ENCODE results near the gene SCAPER.

SCAPER gene

DNA sequence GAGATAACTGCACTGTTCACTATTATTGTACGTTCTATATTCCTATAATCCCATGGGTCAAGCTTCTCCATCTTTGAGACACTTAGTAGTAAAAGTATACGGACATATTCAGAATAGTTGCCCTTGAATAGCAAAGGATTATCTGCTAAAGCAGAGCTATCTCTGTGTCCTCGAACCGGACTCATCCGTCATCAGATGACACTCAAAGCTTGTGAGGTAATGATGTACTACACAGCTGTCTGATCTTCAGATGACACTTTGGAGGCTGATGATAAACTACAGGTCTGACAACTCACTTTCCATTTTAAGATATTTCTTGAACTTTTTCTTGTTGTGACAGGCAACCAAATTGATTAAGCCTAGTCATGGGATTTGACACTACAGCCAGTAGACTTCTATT lies 240.2 kb downstream of the SCAPER start:
- DNase-seq: no peak

DNA sequence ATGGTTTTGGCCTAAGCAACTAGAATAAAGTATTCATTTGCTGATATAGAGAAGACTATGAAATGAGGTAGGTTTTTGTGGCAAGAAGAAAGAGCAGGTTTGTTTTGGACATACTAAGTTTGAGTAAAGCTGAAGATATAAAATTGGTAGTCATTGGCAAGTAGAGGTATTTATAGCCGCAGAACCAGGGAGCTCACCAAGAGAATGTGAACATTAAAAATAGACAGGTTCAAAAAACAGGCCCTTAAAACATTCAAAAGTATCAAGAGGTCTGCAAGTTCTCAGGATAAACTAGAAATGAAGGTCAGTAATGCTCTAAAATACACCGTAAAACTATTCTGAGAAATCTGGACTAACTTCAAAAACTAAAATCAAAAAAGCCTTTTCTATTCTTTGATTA lies 240.7 kb downstream of the SCAPER start:
- no peak for DNase-seq

GRCh38 chr15:76663529-76663928 lies 241.6 kb downstream of the SCAPER start:
- no peak for DNase-seq

DNA sequence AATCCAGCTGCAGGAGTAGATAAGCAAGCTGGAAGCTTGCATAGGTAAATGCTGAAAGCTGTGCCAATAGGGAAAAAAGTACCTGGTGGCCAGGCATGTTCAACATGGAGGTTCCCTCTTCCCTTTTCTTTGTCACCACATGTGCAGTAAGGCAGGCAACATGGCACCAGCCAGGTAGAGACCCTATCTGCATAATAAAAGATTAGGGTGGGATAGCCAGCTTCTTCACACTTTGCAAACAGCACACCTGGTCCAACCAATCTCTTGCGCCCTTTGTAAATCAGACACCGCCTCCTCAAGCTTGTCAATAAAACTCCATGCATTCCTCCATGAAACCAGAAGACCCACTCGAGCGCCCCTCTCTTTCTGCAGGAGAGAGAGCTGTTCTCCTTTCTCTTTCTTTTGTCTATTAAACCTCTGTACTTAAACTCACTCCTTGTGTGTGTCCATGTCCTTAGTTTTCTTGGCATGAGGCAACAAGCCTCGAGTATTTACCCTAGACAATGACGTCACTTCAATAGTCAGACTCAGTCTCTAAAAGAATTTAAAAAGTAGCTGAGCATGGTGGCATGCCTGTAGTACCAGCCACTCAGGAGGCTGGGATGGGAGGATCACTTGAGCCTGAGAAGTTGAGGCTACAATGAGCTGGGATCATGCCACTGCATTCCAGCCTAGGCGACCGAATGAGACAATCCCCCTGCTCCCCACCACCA lies 256.3 kb downstream of the SCAPER start:
- no peak for DNase-seq

GRCh38 chr15:76647612-76648011 lies 257.5 kb downstream of the SCAPER start:
- no peak for DNase-seq

GRCh38 chr15:76644646-76645045 lies 260.5 kb downstream of the SCAPER start:
- DNase-seq: no peak

GRCh38 chr15:76642671-76643070 lies 262.5 kb downstream of the SCAPER start:
- no peak for DNase-seq

GRCh38 chr15:76637166-76637565 lies 268.0 kb downstream of the SCAPER start:
- DNase-seq: no peak

GRCh38 chr15:76636059-76636458 lies 269.1 kb downstream of the SCAPER start:
- no peak for DNase-seq

GRCh38 chr15:76626611-76627010 lies 278.5 kb downstream of the SCAPER start:
- no peak for DNase-seq

DNA sequence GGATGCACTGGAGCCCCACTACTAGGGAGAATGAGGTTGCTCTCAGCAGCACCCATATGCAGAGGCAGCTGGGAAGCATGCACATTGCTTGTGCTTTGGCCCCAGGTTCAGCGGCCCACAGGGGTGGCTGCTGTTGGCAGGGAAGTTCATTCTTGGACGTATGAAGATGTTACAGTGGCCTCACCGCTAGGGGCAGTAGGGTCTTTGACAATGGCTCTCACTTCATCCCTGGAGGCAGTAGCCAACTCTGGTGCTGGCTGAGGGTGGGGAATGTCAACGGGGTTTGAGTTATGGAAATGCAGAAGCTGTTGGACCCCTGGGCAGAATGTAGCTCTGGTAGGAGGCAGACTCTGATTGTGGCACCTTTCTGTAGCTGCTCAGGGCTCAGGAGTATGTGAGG lies 279.9 kb downstream of the SCAPER start:
- DNase-seq: no peak

DNA sequence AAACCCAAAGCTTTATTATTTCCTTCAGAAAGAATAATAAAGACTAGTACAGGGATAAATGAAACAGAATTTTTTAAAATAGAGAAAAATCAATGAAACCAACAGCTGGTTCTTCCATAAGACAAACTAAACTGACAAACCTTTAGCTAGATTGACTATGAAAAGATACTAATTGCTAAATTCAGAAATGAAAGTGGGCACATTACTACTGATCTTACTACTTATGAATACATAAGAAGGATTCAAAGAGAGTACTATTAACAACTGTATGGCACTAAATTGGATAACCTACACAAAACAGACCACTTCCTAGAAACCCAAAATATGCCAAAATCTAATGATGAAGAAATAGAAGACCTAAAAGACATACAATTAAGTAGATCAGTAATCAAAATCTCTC lies 290.4 kb downstream of the SCAPER start:
- no peak for DNase-seq

DNA sequence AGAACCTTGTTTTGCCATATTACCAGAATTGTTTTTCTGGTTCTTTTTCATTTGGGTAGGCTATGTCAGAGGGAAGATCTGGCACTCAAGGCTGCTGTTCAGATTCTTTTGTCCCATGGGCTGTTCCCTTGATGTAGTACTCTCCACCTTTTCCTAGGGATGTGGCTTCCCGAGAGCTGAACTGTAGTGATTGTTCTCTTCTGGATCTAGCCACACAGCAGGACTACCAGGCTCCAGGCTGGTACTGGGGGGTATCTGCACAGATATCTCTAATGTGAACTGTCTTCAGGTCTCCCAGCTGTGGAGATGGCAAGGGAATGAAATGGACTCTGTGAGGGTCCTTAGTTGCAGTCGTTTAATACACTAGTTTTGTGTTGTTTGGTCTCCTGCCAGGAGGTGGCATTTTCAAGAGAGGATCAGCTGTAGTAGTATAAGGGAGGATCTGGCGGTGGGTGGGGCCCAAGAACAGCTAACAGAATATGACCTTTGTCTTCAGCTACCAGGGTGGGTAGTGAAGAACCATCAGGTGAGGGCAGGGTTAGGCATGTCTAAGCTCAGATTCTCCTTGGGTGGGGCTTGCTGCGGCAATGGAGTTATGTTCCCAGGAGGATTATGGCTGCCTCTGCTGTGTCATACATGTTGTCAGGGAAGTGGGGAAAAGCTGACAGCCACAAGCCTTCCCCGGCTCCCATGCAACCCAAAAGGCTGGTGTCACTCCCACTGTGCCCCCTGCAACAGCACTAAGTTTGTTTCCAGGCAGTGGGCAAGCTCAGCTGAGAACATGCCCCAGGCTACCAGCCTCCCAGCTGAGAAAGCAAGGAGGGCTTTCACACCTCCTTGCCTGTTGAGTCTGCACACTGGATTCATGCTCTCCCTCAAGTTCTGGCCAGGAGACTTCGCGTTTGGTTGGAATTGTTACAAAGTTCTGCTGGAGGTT lies 316.1 kb downstream of the SCAPER start:
- no peak for DNase-seq

- no peak for DNase-seq
Observed at GRCh38 chr15:76585576-76585897, 319.6 kb downstream of the SCAPER start.

GRCh38 chr15:76584868-76585575 lies 320.1 kb downstream of the SCAPER start:
- DNase-seq: no peak

- DNase-seq: no peak
Observed at GRCh38 chr15:76582550-76582949, 322.6 kb downstream of the SCAPER start.

GRCh38 chr15:76577879-76578512 lies 327.1 kb downstream of the SCAPER start:
- DNase-seq: no peak

GRCh38 chr15:76576523-76577279 lies 328.4 kb downstream of the SCAPER start:
- no peak for DNase-seq

GRCh38 chr15:76575679-76576078 lies 329.5 kb downstream of the SCAPER start:
- DNase-seq: no peak

DNA sequence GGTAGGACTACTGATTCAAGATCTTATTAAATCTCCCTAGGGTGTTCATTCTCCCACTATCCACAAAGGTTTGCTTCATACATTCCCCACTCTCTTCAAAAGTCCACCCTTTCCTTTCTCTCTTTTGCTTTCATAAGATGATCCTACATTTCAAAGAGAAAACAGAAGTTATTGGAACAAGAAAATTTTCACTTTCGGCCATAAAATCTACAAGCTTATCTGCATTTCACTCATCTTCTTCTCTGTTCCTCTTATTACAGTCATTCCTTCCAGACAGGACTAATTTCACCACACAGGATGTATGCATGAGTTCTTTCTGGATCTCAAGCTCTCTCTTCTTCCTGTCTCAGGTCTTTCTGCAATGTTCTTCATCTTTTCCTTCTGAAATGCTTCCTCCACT lies 329.9 kb downstream of the SCAPER start:
- no peak for DNase-seq

DNA sequence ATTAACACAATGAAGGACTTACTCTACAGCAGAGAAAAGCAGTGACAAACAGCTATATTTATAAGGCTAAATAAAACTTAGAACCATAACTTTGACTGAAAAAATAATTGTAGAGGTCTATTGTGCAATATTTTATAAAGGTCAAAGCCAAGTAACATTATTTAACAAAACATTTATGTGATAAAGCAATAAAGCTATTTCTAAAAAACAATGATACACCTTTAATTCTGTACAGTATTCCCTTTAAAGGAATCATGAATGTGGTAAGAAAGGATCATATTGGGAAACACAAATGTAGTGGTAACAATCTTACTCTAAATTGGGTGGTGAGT lies 332.2 kb downstream of the SCAPER start:
- DNase-seq: no peak

DNA sequence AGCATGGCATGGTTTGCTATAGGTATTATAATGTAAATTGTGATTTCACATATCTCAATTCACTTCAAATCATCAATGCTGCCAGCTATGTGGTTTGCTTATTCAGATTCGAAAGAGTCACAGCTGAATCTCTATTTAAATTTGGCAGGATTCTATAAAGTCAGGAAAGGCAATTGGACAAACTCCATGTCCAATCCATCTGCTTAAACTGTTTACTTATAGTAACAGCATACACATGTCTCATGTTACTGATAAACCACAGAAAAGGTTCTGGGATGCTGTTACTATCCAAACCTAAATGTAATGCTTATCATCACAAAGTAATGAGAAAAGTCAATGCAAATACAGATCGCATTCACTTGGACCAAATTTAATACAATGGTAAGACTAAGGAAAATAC lies 338.9 kb downstream of the SCAPER start:
- DNase-seq: no peak

DNA sequence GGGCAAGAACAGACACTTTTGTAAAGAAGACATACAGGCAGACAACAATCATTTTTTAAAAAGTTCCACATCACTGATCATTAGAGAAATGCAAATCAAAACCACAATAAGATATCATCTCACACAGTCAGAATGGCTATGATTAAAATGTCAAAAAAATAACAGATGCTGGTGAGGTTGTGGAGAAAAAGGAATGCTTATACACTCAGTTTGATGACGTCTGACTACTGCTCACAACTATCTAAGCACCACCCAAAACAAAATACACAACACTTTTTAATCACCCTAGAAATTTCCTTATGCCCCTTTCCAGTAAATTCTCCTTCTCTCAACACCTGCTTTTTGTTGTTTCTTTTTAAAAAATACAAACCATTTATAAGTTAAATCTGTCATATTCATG lies 339.8 kb downstream of the SCAPER start:
- no peak for DNase-seq
